NCI-H187 (cell line): ENCODE data around the gene CHD5.

Experiments used
- DNase-seq, 2 experiments: peaks; one replicate each; lab custom pipeline; 2025; lab: John Stamatoyannopoulos, UW

CHD5 gene

GRCh38 chr1:6098303-6099215, 81.6 kb downstream of the CHD5 start:
- DNase-seq = no peak

GRCh38 chr1:6097824-6098223, 82.3 kb downstream of the CHD5 start:
- no peak for DNase-seq

GRCh38 chr1:6097117-6097595, 83.0 kb downstream of the CHD5 start:
- DNase-seq = no peak

- no peak for DNase-seq
Measured at GRCh38 chr1:6096243-6097116, 83.6 kb downstream of the CHD5 start.

GRCh38 chr1:6095511-6096242, 84.4 kb downstream of the CHD5 start:
- DNase-seq = no peak

GRCh38 chr1:6094801-6095505, 85.2 kb downstream of the CHD5 start:
- no peak for DNase-seq

- no peak for DNase-seq
Measured at GRCh38 chr1:6094246-6094645, 85.9 kb downstream of the CHD5 start.

GRCh38 chr1:6093611-6094010, 86.5 kb downstream of the CHD5 start:
- DNase-seq = no peak

GRCh38 chr1:6093071-6093470, 87.0 kb downstream of the CHD5 start:
- DNase-seq = no peak

GRCh38 chr1:6092211-6092610, 87.9 kb downstream of the CHD5 start:
- no peak for DNase-seq

GRCh38 chr1:6091823-6092109, 88.4 kb downstream of the CHD5 start:
- no peak for DNase-seq

- no peak for DNase-seq
Measured at GRCh38 chr1:6090996-6091822, 88.9 kb downstream of the CHD5 start.

GRCh38 chr1:6090288-6090687, 89.8 kb downstream of the CHD5 start:
- DNase-seq = no peak

GRCh38 chr1:6088956-6089355, 91.2 kb downstream of the CHD5 start:
- DNase-seq = no peak

GRCh38 chr1:6087958-6088357, 92.2 kb downstream of the CHD5 start:
- no peak for DNase-seq

- DNase-seq = no peak
Measured at GRCh38 chr1:6087377-6087772, 92.7 kb downstream of the CHD5 start.

GRCh38 chr1:6086762-6087376, 93.3 kb downstream of the CHD5 start:
- no peak for DNase-seq

GRCh38 chr1:6086358-6086757, 93.8 kb downstream of the CHD5 start:
- no peak for DNase-seq

GRCh38 chr1:6085666-6086065, 94.5 kb downstream of the CHD5 start:
- DNase-seq = no peak

GRCh38 chr1:6084781-6085495, 95.2 kb downstream of the CHD5 start:
- no peak for DNase-seq
